Loucy (cell line): Measurements from ENCODE around the gene PPP1R9B.

Experiments
- H2AFZ ChIP-seq: fragments of 200-600 bp; sonication (generic); 2 replicates; pipeline ENCODE4 v1.6.0; 2016; ENCODE audit warnings: antibody characterized with exemption, mild to moderate bottlenecking, low read length, moderate library complexity
- H3F3A ChIP-seq: fragments of 200-600 bp; 2 replicates; pipeline ENCODE4 v1.6.0; 2016; ENCODE audit warnings: antibody characterized with exemption, low read depth, mild to moderate bottlenecking
- H3K27me3 ChIP-seq: fragments of 200-600 bp; sonication (generic); 2 replicates; pipeline ENCODE4 v1.6.1; 2014; ENCODE audit warnings: low read length, mild to moderate bottlenecking; ENCODE audit not compliant: insufficient read depth, poor library complexity, severe bottlenecking
- H3K36me3 ChIP-seq: fragments of 200-600 bp; sonication (generic); 2 replicates; pipeline ENCODE4 v1.6.1; 2016; ENCODE audit warnings: low read length; ENCODE audit not compliant: insufficient read depth
- H3K4me1 ChIP-seq: fragments of 200-600 bp; sonication (generic); 2 replicates; pipeline ENCODE4 v1.5.1; 2014; ENCODE audit warnings: low read length, mild to moderate bottlenecking; ENCODE audit not compliant: insufficient read depth, poor library complexity, severe bottlenecking
- H3K4me2 ChIP-seq: fragments of 200-600 bp; sonication (generic); 2 replicates; pipeline ENCODE4 v1.6.0; 2014; ENCODE audit warnings: antibody characterized with exemption, low read length, low read depth, mild to moderate bottlenecking; ENCODE audit not compliant: poor library complexity, severe bottlenecking
- H3K4me3 ChIP-seq: fragments of 200-600 bp; sonication (generic); 2 replicates; pipeline ENCODE4 v1.5.1; 2014; ENCODE audit warnings: low read length, mild to moderate bottlenecking, mixed read lengths; ENCODE audit not compliant: poor library complexity, severe bottlenecking
- H3K79me2 ChIP-seq: fragments of 200-600 bp; sonication (generic); 2 replicates; pipeline ENCODE4 v1.6.1; 2014; ENCODE audit warnings: low read length; ENCODE audit not compliant: insufficient read depth
- H3K9ac ChIP-seq: fragments of 200-600 bp; sonication (generic); 2 replicates; pipeline ENCODE4 v1.6.0; 2014; ENCODE audit warnings: mild to moderate bottlenecking, low read depth, low read length, moderate library complexity; ENCODE audit not compliant: poor library complexity, severe bottlenecking
- H3K9me2 ChIP-seq: fragments of 200-600 bp; sonication (generic); replicated peaks from 2 replicates; pipeline ENCODE4 v1.6.1; 2016; ENCODE audit warnings: low read depth, low read length, mixed read lengths
- H3K9me3 ChIP-seq: fragments of 200-600 bp; sonication (generic); 2 replicates; pipeline ENCODE4 v1.6.1; 2014; ENCODE audit warnings: mild to moderate bottlenecking, antibody characterized with exemption, low read length, low read depth; ENCODE audit not compliant: insufficient read depth
- H4K20me1 ChIP-seq: fragments of 200-600 bp; sonication (generic); 2 replicates; pipeline ENCODE4 v1.6.0; 2014; ENCODE audit warnings: antibody characterized with exemption, low read length, mild to moderate bottlenecking; ENCODE audit not compliant: insufficient read depth, poor library complexity, severe bottlenecking
- CTCF ChIP-seq: fragments of 200-600 bp; sonication (generic); conservative IDR thresholded peaks from 2 replicates; pipeline ENCODE4 v1.5.1; 2014; ENCODE audit warnings: mild to moderate bottlenecking, antibody characterized with exemption, low read length
- EZH2phosphoT487 ChIP-seq: fragments of 200-600 bp; IDR thresholded peaks from 2 replicates; pipeline ENCODE4 v1.6.1; 2018; ENCODE audit warnings: antibody characterized with exemption, mild to moderate bottlenecking, moderate library complexity, borderline replicate concordance

Gene PPP1R9B

DNA sequence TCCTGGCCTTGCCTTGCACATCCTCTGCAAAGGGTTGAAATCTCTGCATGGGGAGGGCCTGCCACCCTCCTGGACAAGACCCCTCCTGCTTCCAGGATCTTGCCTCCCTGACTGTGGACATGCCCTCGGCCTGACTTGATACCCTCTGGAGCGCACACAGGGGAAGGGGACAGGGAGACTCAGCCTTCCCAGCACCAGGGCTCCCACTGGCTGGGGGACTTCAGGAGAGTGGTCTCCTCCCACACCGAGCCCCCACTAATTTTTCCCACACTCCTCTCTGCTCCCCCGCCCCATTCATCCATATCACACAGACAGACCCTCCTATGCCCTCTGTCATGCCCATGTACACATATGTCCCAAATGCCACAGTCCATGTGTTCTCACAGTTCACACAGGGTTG, 29.6 kb upstream of the PPP1R9B start:
- no peaks in the 10 kb centered on the region for H3F3A ChIP-seq
- H2AFZ ChIP-seq: no peak overlapping the region
- H3K79me2 ChIP-seq: no peaks in the 10 kb centered on the region
- TF ChIP-seq EZH2phosphoT487 (no peak), CTCF (no peak)
- H3K9me3 ChIP-seq: no peaks in the 10 kb centered on the region
- no peaks in the 10 kb centered on the region for H3K27me3 ChIP-seq
- no peaks in the 10 kb centered on the region for H4K20me1 ChIP-seq
- H3K4me3 ChIP-seq: no peak overlapping the region
- H3K36me3 ChIP-seq: no peaks in the 10 kb centered on the region
- no peak overlapping the region for H3K4me2 ChIP-seq
- no peaks in the 10 kb centered on the region for H3K4me1 ChIP-seq
- H3K9ac ChIP-seq: no peak overlapping the region
- H3K9me2 ChIP-seq: no peaks in the 10 kb centered on the region

DNA sequence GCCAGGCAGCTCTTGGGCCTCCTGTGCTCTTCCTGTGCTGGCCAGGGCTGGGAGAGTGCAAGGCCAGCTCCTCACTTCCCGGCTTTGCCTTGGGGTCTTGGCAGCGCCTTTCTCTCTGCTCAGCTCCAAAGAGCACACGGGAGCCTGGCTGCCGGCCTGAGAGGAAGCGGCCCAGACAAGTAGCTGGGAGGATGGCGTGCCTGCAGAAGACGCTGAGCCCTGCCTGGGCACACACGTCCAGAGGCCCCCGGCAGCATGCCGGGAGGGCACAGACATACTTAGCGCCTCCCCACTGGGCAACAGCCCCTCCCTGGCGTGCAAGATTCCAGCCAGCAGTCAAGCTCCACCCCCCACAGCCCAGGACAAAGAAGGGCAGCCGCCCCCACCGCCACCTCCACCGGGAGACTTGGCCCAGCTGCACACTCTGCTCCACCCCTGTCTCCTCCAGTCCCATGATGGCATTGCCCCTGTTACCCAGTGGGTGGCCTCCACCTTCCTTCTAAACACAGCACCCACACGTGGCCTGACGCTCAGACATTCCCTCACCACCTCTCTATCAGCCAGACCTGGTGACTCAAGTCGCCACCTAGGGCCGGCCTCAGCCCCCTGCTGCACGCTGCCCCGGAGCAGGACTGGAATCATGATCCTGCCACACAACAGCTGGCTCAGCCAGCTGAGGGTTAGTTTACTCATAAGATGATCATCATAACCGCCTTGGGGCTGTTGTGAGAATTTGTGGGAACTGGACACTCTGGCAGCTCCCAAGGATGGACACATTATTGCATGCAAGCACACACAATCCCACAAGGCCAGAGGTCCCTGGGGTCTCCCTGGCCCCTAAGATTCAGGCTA, 27.7 kb upstream of the PPP1R9B start:
- no peak overlapping the region for H3K4me2 ChIP-seq
- no peaks in the 10 kb centered on the region for H3K36me3 ChIP-seq
- no peak overlapping the region for H3K9ac ChIP-seq
- H3K9me3 ChIP-seq: no peaks in the 10 kb centered on the region
- H3K27me3 ChIP-seq: no peaks in the 10 kb centered on the region
- no peaks in the 10 kb centered on the region for H3K79me2 ChIP-seq
- no peaks in the 10 kb centered on the region for H3K4me1 ChIP-seq
- TF ChIP-seq CTCF (peak; percentile 68), EZH2phosphoT487 (no peak)
- H3F3A ChIP-seq: no peaks in the 10 kb centered on the region
- H2AFZ ChIP-seq: no peak overlapping the region
- no peaks in the 10 kb centered on the region for H4K20me1 ChIP-seq
- H3K4me3 ChIP-seq: no peak overlapping the region
- no peaks in the 10 kb centered on the region for H3K9me2 ChIP-seq

GRCh38 chr17:50177476-50177875, 27.0 kb upstream of the PPP1R9B start:
- H3K36me3 ChIP-seq: no peaks in the 10 kb centered on the region
- H3K4me2 ChIP-seq: no peak overlapping the region
- no peak overlapping the region for H3K4me3 ChIP-seq
- H4K20me1 ChIP-seq: no peaks in the 10 kb centered on the region
- H3K9me2 ChIP-seq: no peaks in the 10 kb centered on the region
- H3K4me1 ChIP-seq: no peaks in the 10 kb centered on the region
- no peaks in the 10 kb centered on the region for H3K27me3 ChIP-seq
- H3F3A ChIP-seq: no peaks in the 10 kb centered on the region
- no peak for TF ChIP-seq EZH2phosphoT487
- TF ChIP-seq CTCF: no peak
- H3K79me2 ChIP-seq: no peaks in the 10 kb centered on the region
- H2AFZ ChIP-seq: no peak overlapping the region
- no peak overlapping the region for H3K9ac ChIP-seq
- no peaks in the 10 kb centered on the region for H3K9me3 ChIP-seq
